GM19351 (cell line): ENCODE data around the gene TTC13.

Experiments
- ATAC-seq: cut with Tn5 transposase; IDR thresholded peaks from one replicate; pipeline ENCODE4 v1.9.1; 2021; ENCODE audit warnings: mild to moderate bottlenecking, moderate library complexity; ENCODE audit not compliant: unreplicated experiment

Gene TTC13

GRCh38 chr1:230877924-230878590 is 100.6 kb downstream of the TTC13 start:
- ATAC-seq = no peak

- ATAC-seq = no peak
Observed at GRCh38 chr1:230877146-230877923, 101.3 kb downstream of the TTC13 start.

GRCh38 chr1:230876660-230877059 is 102.0 kb downstream of the TTC13 start:
- no peak for ATAC-seq

- no peak for ATAC-seq
Observed at GRCh38 chr1:230875370-230875769, 103.3 kb downstream of the TTC13 start.

- no peak for ATAC-seq
Observed at GRCh38 chr1:230870916-230871315, 107.7 kb downstream of the TTC13 start.

- ATAC-seq = no peak
Observed at GRCh38 chr1:230869500-230869899, 109.2 kb downstream of the TTC13 start.

GRCh38 chr1:230868736-230869385 is 109.8 kb downstream of the TTC13 start:
- peak; percentile 47 for ATAC-seq

GRCh38 chr1:230867903-230868735 is 110.5 kb downstream of the TTC13 start, which contains the start of gene C1orf198:
TSS of gene C1orf198 (minus strand) at chr1:230868521. CDS start at chr1:230868512, 9 bp downstream.
- peak; percentile 81 for ATAC-seq

- no peak for ATAC-seq
Observed at GRCh38 chr1:230867101-230867902, 111.4 kb downstream of the TTC13 start.

- ATAC-seq = no peak
Observed at GRCh38 chr1:230866171-230867070, 112.2 kb downstream of the TTC13 start.

GRCh38 chr1:230865062-230865817 is 113.4 kb downstream of the TTC13 start:
- ATAC-seq = no peak

- no peak for ATAC-seq
Observed at GRCh38 chr1:230864441-230864840, 114.2 kb downstream of the TTC13 start.

GRCh38 chr1:230863449-230863848 is 115.2 kb downstream of the TTC13 start:
- no peak for ATAC-seq

GRCh38 chr1:230861970-230862595 is 116.6 kb downstream of the TTC13 start:
- ATAC-seq = no peak

- ATAC-seq = no peak
Observed at GRCh38 chr1:230861489-230861888, 117.2 kb downstream of the TTC13 start.

- ATAC-seq = no peak
Observed at GRCh38 chr1:230860617-230861384, 117.9 kb downstream of the TTC13 start.
